Keratinocyte (primary cell): ENCODE results near the gene BCAS3.

ENCODE experiments used
- CTCF ChIP-seq, 3 experiments: IDR thresholded peaks in 1 of 3; conservative IDR thresholded peaks in 1 of 3; optimal IDR thresholded peaks in 1 of 3; 2 replicates in 2 of 3; 3 replicates in 1 of 3; pipeline versions ENCODE3 to v1.5.1; 2011; ENCODE audit warnings: low read length in 3 of 3, mild to moderate bottlenecking in 3 of 3, moderate library complexity in 2 of 3, control low read depth in 1 of 3, inconsistent platforms in 1 of 3; ENCODE audit not compliant: insufficient read depth in 2 of 3; ENCODE audit errors: extremely low read depth in 1 of 3
- EZH2 ChIP-seq: IDR thresholded peaks from one replicate; pipeline ENCODE4 v1.6.1; 2012; ENCODE audit warnings: inconsistent platforms, mild to moderate bottlenecking, low read length, moderate library complexity

GRCh38 chr17:61073799-61074513, 396.3 kb downstream of the BCAS3 start:
- TF ChIP-seq CTCF (optimal IDR thresholded peaks at IDR 0.05 in 1 of 3, IDR thresholded peaks at IDR 0.05 in 1 of 3, conservative IDR thresholded peaks at IDR 0.05 in 1 of 3; ENCODE audit: extremely low read depth in 1 of 3, insufficient read depth in 2 of 3, low read length in 3 of 3) (no peak), EZH2 (no peak)
